WTC11 (cell line): ENCODE measurements around the gene NLRC5. TPM values are rescaled to one million over a fixed set of nuclear protein-coding genes. Genes with fewer than 3 reads are reported as not detected.

ENCODE experiments used
- ATAC-seq: fragments of 200-7000 bp; cut with Tn5 transposase; 2 replicates; pipeline ENCODE4 v1.10.0; 2021; ENCODE audit warnings: mild to moderate bottlenecking, moderate library complexity
- CTCF ChIA-PET: fragments of 300-600 bp; sonication (Branson Sonifier 250); formaldehyde crosslinking; loops from one replicate; lab custom pipeline; 2021; ENCODE audit warnings: antibody characterized with exemption; lab: Charles Lee
- POLR2A ChIA-PET: fragments of 350-600 bp; sonication (Branson Sonifier 250); formaldehyde crosslinking; loops from one replicate; lab custom pipeline; 2021; ENCODE audit warnings: antibody characterized with exemption; lab: Charles Lee
- DNase-seq: peaks from one replicate; pipeline ENCODE4 v3.0.0; 2021; ENCODE audit warnings: low spot score
- H3K27ac Mint-ChIP-seq: 2 replicates; pipeline ENCODE4 v1.8.0; 2021; ENCODE audit warnings: mixed read lengths
- H3K27me3 Mint-ChIP-seq: 2 replicates; pipeline ENCODE4 v1.8.0; 2021; ENCODE audit warnings: low read depth, mild to moderate bottlenecking, moderate library complexity, mixed read lengths
- H3K36me3 Mint-ChIP-seq: 2 replicates; pipeline ENCODE4 v1.8.0; 2021; ENCODE audit warnings: mixed read lengths
- H3K4me1 Mint-ChIP-seq: 2 replicates; pipeline ENCODE4 v1.8.0; 2022; ENCODE audit warnings: mixed read lengths
- H3K4me3 Mint-ChIP-seq: 2 replicates; pipeline ENCODE4 v1.8.0; 2021; ENCODE audit warnings: mild to moderate bottlenecking, moderate library complexity, mixed read lengths
- H3K9me3 Mint-ChIP-seq: 2 replicates; pipeline ENCODE4 v1.8.0; 2021; ENCODE audit warnings: mixed read lengths
- CBFB ChIP-seq: sonication (generic); formaldehyde crosslinking; IDR thresholded peaks from 2 replicates; pipeline ENCODE4 v1.8.1; 2022; ENCODE audit warnings: mild to moderate bottlenecking, low read depth, missing genetic modification reagents
- CREB1 ChIP-seq: sonication (generic); formaldehyde crosslinking; IDR thresholded peaks from 2 replicates; pipeline ENCODE4 v1.8.0; 2023; ENCODE audit warnings: mild to moderate bottlenecking, missing genetic modification reagents
- ELF4 ChIP-seq: sonication (generic); formaldehyde crosslinking; IDR thresholded peaks from 2 replicates; pipeline ENCODE4 v1.8.1; 2022; ENCODE audit warnings: low read depth, mild to moderate bottlenecking, moderate library complexity, missing genetic modification reagents
- EMX1 ChIP-seq: fragments of 250-450 bp; sonication (Bioruptor Pico); IDR thresholded peaks from 2 replicates; pipeline ENCODE4 v1.8.0; 2021; ENCODE audit warnings: mild to moderate bottlenecking
- ESRRA ChIP-seq: sonication (generic); formaldehyde crosslinking; IDR thresholded peaks from 2 replicates; pipeline ENCODE4 v1.8.1; 2022; ENCODE audit warnings: mild to moderate bottlenecking, missing genetic modification reagents, borderline replicate concordance
- FOXJ3 ChIP-seq: sonication (generic); formaldehyde crosslinking; IDR thresholded peaks from 2 replicates; pipeline ENCODE4 v1.9.0; 2021; ENCODE audit warnings: missing genetic modification reagents, mild to moderate bottlenecking, borderline replicate concordance
- GTF2I ChIP-seq: fragments of 250-450 bp; sonication (Bioruptor Pico); conservative IDR thresholded peaks from 2 replicates; pipeline ENCODE4 v1.4.0; 2021; ENCODE audit warnings: mild to moderate bottlenecking
- KAT7 ChIP-seq: sonication (generic); formaldehyde crosslinking; IDR thresholded peaks from 2 replicates; pipeline ENCODE4 v1.8.1; 2023; ENCODE audit warnings: missing genetic modification reagents, mild to moderate bottlenecking, borderline replicate concordance
- NFATC4 ChIP-seq: fragments of 250-450 bp; sonication (Bioruptor Pico); IDR thresholded peaks from 2 replicates; pipeline ENCODE4 v1.9.0; 2021; ENCODE audit warnings: mild to moderate bottlenecking
- NFE2L1 ChIP-seq: sonication (generic); formaldehyde crosslinking; IDR thresholded peaks from 2 replicates; pipeline ENCODE4 v1.8.1; 2023; ENCODE audit warnings: missing genetic modification reagents
- NR3C1 ChIP-seq: sonication (generic); formaldehyde crosslinking; conservative IDR thresholded peaks from 2 replicates; pipeline ENCODE4 v1.8.1; 2023; ENCODE audit warnings: low read depth, mild to moderate bottlenecking, missing genetic modification reagents
- OVOL2 ChIP-seq: fragments of 250-450 bp; sonication (Bioruptor Pico); IDR thresholded peaks from 2 replicates; pipeline ENCODE4 v1.9.0; 2021; ENCODE audit warnings: mild to moderate bottlenecking, borderline replicate concordance
- SMAD3 ChIP-seq: sonication (generic); formaldehyde crosslinking; IDR thresholded peaks from 2 replicates; pipeline ENCODE4 v1.8.0; 2022; ENCODE audit warnings: missing genetic modification reagents, mild to moderate bottlenecking, borderline replicate concordance
- SMAD4 ChIP-seq: sonication (generic); formaldehyde crosslinking; IDR thresholded peaks from 2 replicates; pipeline ENCODE4 v1.8.0; 2022; ENCODE audit warnings: mild to moderate bottlenecking, missing genetic modification reagents
- ZBTB21 ChIP-seq: sonication (generic); formaldehyde crosslinking; IDR thresholded peaks from 2 replicates; pipeline ENCODE4 v1.8.1; 2023; ENCODE audit warnings: mild to moderate bottlenecking, missing genetic modification reagents, borderline replicate concordance
- ZNF121 ChIP-seq: sonication (generic); formaldehyde crosslinking; IDR thresholded peaks from 2 replicates; pipeline ENCODE4 v1.8.0; 2023; ENCODE audit warnings: missing genetic modification reagents
- ZNF263 ChIP-seq: sonication (generic); formaldehyde crosslinking; IDR thresholded peaks from 2 replicates; pipeline ENCODE4 v1.8.1; 2022; ENCODE audit warnings: low read depth, mild to moderate bottlenecking, moderate library complexity, missing genetic modification reagents
- ZNF416 ChIP-seq: fragments of 250-450 bp; sonication (Bioruptor Pico); IDR thresholded peaks from 2 replicates; pipeline ENCODE4 v1.9.0; 2021; ENCODE audit warnings: mild to moderate bottlenecking, inconsistent platforms
- total RNA-seq: library from RNA; stranded (reverse); gene quantifications from 3 replicates; pipeline ENCODE4 v1.2.3, GENCODE V29; 2021
- TF ChIP-seq, protein P1 (sequence below): sonication (generic); formaldehyde crosslinking; IDR thresholded peaks from 2 replicates; pipeline ENCODE4 v1.8.0; 2023; ENCODE audit warnings: missing genetic modification reagents
- TF ChIP-seq, protein P2 (sequence below): sonication (generic); formaldehyde crosslinking; IDR thresholded peaks from 2 replicates; pipeline ENCODE4 v1.8.1; 2022; ENCODE audit warnings: mild to moderate bottlenecking, missing genetic modification reagents, moderate library complexity, borderline replicate concordance
- TF ChIP-seq, protein P3 (sequence below): sonication (generic); formaldehyde crosslinking; IDR thresholded peaks from 2 replicates; pipeline ENCODE4 v1.8.1; 2023; ENCODE audit warnings: mild to moderate bottlenecking, missing genetic modification reagents, moderate library complexity
- TF ChIP-seq, protein P4 (sequence below): sonication (generic); formaldehyde crosslinking; IDR thresholded peaks from 2 replicates; pipeline ENCODE4 v1.8.1; 2022; ENCODE audit warnings: missing genetic modification reagents, borderline replicate concordance
- TF ChIP-seq, protein P5 (sequence below): sonication (generic); formaldehyde crosslinking; conservative IDR thresholded peaks from 2 replicates; pipeline ENCODE4 v1.8.1; 2022; ENCODE audit warnings: mild to moderate bottlenecking, missing genetic modification reagents
- TF ChIP-seq, protein P6 (sequence below): sonication (generic); formaldehyde crosslinking; IDR thresholded peaks from 2 replicates; pipeline ENCODE4 v1.8.1; 2022; ENCODE audit warnings: mild to moderate bottlenecking, moderate library complexity, missing genetic modification reagents

The NLRC5 gene
- total RNA-seq, 1 experiment from 2014 or later: 2.8 TPM

DNA sequence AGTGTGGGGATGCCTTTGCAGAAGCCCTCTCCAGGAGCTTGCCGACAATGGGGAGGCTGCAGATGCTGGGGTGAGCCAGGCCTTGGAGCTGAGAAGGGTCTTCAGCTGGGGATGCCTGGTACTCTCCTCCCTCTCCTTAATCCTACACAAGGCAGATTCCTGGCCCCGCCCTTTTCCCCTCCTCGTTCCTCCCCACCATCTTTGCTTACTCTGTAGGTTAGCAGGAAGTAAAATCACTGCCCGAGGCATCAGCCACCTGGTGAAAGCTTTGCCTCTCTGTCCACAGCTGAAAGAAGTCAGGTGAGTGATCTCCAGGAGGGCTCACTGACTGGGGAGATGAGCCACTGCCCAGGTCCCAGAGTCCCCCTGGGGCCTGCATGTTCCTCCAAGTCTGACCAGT is 38.7 kb downstream of the NLRC5 start:
- Mint-ChIP-seq H3K27ac (no peak overlapping the region), H3K36me3 (no peaks in the 10 kb centered on the region), H3K27me3 (no peaks in the 10 kb centered on the region; the same call in 1 of the 2 replicates), H3K4me3 (no peak overlapping the region), H3K9me3 (no peaks in the 10 kb centered on the region; the same call in 1 of the 2 replicates), H3K4me1 (peaks cover 12% of the 10 kb centered on the region; the same call in 1 of the 2 replicates)
- ATAC-seq (peak; percentile 83), DNase-seq (peak; percentile 22)
- no peak for TF ChIP-seq ESRRA
- no peak for TF ChIP-seq NFE2L1 (CRISPR knock-in tag)
- no peak for TF ChIP-seq CREB1 (CRISPR knock-in tag)
- TF ChIP-seq, protein P1, sequence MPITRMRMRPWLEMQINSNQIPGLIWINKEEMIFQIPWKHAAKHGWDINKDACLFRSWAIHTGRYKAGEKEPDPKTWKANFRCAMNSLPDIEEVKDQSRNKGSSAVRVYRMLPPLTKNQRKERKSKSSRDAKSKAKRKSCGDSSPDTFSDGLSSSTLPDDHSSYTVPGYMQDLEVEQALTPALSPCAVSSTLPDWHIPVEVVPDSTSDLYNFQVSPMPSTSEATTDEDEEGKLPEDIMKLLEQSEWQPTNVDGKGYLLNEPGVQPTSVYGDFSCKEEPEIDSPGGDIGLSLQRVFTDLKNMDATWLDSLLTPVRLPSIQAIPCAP (CRISPR knock-in tag): no peak
- TF ChIP-seq ZNF416 (CRISPR knock-in tag): no peak
- TF ChIP-seq ZBTB21 (CRISPR knock-in tag): no peak
- no peak for TF ChIP-seq SMAD4
- ChIA-PET POLR2A (no interaction called here), CTCF (interaction anchor here (0.8 to 1.6 kb wide), 3 partner anchors 18 to 64 kb away, joined by 3 to 6 read pairs (median 4); no protein-coding TSS in a partner anchor)

DNA sequence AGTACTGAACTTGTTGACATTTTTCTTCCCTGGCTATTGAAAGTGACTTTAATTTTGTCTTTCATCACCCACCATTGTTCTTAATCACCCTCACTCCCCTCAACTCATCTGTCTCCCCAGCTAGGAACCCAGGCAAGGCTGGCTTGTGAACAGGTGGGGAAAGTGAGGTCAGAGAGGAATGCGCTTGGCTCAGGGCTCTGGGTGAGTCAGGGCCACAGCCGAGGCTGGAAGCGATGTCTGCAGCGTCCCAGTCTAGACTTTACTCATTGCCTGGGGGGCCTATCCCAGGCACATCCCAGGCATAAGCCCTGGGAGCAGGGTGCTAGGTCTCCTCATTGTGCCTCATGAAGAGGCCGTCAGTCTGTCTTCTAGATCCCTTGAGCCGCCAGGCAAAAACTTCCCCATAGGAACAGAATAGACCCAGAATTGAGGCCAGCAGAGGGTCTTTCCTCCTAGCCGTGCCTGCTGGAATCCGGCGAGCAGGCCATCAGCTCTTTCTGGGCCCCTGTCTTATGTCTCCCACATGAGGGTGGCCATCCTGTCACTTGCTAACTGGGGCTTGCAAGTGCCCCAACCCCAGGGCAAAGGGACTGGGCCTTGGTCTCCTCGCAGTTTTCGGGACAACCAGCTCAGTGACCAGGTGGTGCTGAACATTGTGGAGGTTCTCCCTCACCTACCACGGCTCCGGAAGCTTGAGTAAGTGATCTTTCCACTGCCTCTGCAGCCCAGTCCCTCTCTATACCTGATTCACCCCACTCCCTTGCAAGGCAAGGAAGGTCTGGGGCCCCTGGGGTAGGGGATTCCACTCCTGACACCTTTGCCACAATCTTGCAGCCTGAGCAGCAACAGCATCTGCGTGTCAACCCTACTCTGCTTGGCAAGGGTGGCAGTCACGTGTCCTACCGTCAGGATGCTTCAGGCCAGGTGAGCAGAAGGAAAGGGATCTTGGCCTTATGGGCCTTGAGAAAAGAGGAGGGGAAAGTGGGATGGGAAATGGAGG is 40.1 kb downstream of the NLRC5 start:
- no peak overlapping the region for H3K27ac Mint-ChIP-seq

More for the DNA sequence above, 40.1 kb downstream of the NLRC5 start:
- ChIA-PET CTCF (interaction anchor here (0.9 kb wide), 1 partner anchor 67 kb away, joined by 4 read pairs; no protein-coding TSS in a partner anchor), POLR2A (no interaction called here)
- ATAC-seq: no peak
- no peak for DNase-seq
- H3K4me1 Mint-ChIP-seq: peaks cover 12% of the 10 kb centered on the region; the same call in 1 of the 2 replicates
- H3K36me3 Mint-ChIP-seq: no peaks in the 10 kb centered on the region
- no peaks in the 10 kb centered on the region; the same call in 1 of the 2 replicates for H3K27me3 Mint-ChIP-seq
- no peak for TF ChIP-seq GTF2I (CRISPR knock-in tag)
- no peak for TF ChIP-seq CBFB (CRISPR knock-in tag)
- no peak for TF ChIP-seq NR3C1
- TF ChIP-seq ZNF121 (CRISPR knock-in tag): no peak
- TF ChIP-seq ZNF263: no peak
- no peak for TF ChIP-seq ELF4 (CRISPR knock-in tag)
- no peak for TF ChIP-seq NFATC4
- TF ChIP-seq, protein P2, sequence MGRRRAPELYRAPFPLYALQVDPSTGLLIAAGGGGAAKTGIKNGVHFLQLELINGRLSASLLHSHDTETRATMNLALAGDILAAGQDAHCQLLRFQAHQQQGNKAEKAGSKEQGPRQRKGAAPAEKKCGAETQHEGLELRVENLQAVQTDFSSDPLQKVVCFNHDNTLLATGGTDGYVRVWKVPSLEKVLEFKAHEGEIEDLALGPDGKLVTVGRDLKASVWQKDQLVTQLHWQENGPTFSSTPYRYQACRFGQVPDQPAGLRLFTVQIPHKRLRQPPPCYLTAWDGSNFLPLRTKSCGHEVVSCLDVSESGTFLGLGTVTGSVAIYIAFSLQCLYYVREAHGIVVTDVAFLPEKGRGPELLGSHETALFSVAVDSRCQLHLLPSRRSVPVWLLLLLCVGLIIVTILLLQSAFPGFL (CRISPR knock-in tag): no peak
- TF ChIP-seq KAT7: no peak
- TF ChIP-seq, protein P3, sequence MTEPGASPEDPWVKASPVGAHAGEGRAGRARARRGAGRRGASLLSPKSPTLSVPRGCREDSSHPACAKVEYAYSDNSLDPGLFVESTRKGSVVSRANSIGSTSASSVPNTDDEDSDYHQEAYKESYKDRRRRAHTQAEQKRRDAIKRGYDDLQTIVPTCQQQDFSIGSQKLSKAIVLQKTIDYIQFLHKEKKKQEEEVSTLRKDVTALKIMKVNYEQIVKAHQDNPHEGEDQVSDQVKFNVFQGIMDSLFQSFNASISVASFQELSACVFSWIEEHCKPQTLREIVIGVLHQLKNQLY: no peak
- TF ChIP-seq OVOL2 (CRISPR knock-in tag): no peak
- TF ChIP-seq EMX1 (CRISPR knock-in tag): no peak
- TF ChIP-seq FOXJ3 (CRISPR knock-in tag): no peak
- no peak for TF ChIP-seq SMAD4
- TF ChIP-seq, protein P4, sequence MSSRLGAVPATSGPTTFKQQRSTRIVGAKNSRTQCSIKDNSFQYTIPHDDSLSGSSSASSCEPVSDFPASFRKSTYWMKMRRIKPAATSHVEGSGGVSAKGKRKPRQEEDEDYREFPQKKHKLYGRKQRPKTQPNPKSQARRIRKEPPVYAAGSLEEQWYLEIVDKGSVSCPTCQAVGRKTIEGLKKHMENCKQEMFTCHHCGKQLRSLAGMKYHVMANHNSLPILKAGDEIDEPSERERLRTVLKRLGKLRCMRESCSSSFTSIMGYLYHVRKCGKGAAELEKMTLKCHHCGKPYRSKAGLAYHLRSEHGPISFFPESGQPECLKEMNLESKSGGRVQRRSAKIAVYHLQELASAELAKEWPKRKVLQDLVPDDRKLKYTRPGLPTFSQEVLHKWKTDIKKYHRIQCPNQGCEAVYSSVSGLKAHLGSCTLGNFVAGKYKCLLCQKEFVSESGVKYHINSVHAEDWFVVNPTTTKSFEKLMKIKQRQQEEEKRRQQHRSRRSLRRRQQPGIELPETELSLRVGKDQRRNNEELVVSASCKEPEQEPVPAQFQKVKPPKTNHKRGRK (CRISPR knock-in tag): no peak
- TF ChIP-seq, protein P5, sequence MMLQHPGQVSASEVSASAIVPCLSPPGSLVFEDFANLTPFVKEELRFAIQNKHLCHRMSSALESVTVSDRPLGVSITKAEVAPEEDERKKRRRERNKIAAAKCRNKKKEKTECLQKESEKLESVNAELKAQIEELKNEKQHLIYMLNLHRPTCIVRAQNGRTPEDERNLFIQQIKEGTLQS (CRISPR knock-in tag): no peak
- TF ChIP-seq, protein P6, sequence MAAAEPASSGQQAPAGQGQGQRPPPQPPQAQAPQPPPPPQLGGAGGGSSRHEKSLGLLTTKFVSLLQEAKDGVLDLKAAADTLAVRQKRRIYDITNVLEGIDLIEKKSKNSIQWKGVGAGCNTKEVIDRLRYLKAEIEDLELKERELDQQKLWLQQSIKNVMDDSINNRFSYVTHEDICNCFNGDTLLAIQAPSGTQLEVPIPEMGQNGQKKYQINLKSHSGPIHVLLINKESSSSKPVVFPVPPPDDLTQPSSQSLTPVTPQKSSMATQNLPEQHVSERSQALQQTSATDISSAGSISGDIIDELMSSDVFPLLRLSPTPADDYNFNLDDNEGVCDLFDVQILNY: no peak
- no peak for TF ChIP-seq SMAD3 (CRISPR knock-in tag)
- TF ChIP-seq, all 79 proteins: peak for 0
- no peak overlapping the region for H3K4me3 Mint-ChIP-seq
- no peaks in the 10 kb centered on the region; the same call in 1 of the 2 replicates for H3K9me3 Mint-ChIP-seq
